ENCODE results near the gene TASL. TPM values are rescaled to one million over a fixed set of nuclear protein-coding genes. Genes with fewer than 3 reads are reported as not detected.
"Not testable (repeated sequence)": the region's sequence is repeated elsewhere in the genome, so short reads cannot be mapped to it uniquely, and the experiment has no call there.

The TASL gene
- total RNA-seq, 1 experiment from 2014 or later = not detected

DNA sequence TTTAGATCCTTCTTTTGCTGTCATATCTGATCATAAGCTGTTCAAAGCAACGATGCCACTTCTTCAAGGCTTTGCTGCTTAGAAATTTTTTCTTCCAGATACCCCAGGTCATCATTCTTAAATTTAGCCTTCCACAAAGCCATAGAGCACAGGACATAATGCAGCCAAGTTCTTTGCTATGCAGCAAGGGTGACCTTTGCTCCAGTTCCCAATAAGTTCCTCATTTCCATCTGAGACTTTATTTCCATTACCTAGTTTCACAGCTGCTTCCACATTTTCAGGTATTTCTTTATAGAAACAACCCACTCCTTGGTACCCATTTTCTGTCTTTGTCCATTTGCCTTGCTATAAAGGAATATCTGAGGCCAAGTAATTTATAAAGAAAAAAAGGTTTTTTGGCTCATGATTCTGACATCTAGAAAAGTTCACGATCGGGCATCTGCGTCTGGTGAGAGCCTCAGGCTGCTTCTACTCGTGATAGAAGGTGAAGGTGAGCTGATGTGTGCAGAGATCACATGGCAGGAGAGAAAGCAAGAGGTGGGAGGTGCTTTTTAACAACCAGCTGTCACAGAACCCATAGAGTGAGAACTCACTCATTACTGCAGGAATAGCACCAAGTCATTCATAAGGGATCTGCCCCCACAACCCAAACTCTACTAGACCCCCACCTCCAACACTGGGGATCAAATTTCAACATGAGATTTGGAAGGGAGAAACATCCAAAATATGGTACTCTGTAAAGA, 11.8 kb upstream of the TASL start:
- Histone ChIP-seq H3K9me3 (no peaks in the 10 kb centered on the region), H3K27me3 (no peaks in the 10 kb centered on the region), H3K36me3 (no peaks in the 10 kb centered on the region), H3K4me3 (no peak overlapping the region)
- DNase-seq = no peak

DNA sequence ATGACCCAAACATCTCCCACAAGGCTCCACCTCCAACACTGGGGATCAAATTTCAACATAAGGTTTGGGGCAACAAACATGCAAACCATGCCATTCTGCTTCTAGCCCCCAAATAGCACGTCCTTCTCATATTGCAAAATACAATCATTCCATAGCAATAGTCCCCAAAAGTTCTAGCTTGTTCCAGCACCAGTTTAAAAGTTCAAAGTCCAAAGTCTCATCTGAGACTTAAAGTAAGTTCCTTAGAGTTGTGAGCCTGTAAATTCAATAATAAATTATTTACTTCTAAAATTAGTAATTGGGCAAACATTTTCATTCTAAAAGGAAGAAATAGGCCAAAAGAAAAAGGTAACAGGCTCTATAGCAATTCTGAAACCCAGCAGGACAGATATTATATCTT, 8.9 kb upstream of the TASL start:
- Histone ChIP-seq H3K27me3 (no peaks in the 10 kb centered on the region), H3K9me3 (no peaks in the 10 kb centered on the region), H3K36me3 (no peaks in the 10 kb centered on the region), H3K4me3 (no peak overlapping the region)
- no peak for DNase-seq

DNA sequence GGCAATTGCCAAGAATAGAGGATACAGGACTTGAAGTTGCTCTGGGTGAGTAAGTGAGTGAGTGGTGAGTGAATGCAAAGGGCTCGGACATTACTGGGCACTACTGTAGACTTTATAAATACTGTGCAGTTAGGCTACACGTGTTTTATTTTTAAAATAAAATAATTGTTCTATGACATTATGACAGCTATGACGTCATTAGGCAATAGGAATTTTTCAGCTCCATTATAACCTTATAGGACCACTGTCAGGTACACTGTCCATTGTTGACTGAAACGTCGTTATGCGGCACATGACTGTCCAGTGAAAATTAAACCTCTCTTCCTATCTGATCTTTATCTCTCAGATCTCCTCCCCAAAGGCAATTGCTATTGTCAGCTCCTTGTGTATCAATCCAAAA, 5.1 kb upstream of the TASL start:
- Histone ChIP-seq H3K9me3 (no peaks in the 10 kb centered on the region), H3K4me3 (no peak overlapping the region), H3K36me3 (no peaks in the 10 kb centered on the region), H3K27me3 (no peaks in the 10 kb centered on the region)
- no peak for DNase-seq

DNA sequence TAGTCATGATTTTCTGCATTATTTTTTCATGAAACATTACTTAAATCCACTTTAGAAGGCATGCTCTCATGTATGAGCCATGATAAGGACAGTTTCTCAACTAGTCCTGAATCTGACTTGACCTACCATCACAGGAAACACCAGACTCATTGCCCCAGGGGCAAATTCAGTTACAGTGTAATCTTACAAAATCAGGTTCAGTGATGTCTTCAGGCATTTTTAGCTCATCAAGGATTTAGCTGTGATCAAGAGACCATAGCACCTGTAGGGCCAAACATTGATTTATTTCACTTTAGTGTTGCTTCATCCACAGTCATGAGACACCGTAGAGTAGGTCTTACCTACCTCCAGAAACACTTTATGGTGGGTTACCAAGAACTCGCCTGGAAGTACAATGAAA, 3.1 kb upstream of the TASL start:
- DNase-seq = no peak
- H3K36me3 ChIP-seq = no peaks in the 10 kb centered on the region
- H3K4me3 ChIP-seq = no peak overlapping the region
- no peaks in the 10 kb centered on the region for H3K27me3 ChIP-seq
- H3K9me3 ChIP-seq = no peaks in the 10 kb centered on the region

DNA sequence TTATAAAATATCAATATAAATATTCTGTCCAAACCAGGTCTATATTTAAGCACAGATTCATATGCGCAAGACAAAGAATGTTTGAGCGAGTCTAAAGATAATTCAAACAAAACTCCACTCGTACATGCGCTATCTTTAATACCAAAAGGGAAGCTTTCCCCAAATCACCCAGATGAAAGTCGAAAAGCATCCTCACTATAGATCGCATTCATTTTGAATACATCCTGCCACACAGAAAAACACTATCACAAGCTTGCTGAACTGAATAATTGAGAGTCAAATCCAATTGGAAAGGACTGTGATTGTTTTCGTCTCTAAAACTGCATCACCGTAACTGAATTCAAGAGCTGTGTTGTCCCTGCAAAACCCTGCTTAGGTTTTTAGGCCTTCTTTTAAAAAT, 685 bp downstream of the TASL start:
- H3K36me3 ChIP-seq = no peaks in the 10 kb centered on the region
- H3K9me3 ChIP-seq = no peaks in the 10 kb centered on the region
- no peak for DNase-seq
- H3K27me3 ChIP-seq = no peaks in the 10 kb centered on the region
- no peak overlapping the region for H3K4me3 ChIP-seq

DNA sequence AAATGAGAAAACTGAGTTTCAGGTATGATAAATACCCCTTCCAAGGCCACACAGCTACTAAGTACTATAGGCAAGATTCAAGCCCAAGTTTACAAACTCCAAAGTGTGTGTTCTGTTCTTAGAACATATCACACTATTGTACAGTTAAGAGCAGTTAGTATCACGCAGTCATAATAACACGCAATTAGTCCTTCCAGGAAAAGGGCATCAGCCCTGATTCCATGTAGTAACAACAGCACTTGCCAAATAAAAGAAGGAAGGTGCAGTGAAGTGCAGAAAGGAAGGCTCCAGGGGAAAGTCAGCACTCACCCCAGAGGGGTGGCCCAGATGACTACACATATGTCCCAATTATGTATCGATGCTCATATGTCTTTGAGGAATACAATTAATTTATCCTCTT, 4.4 kb downstream of the TASL start:
- DNase-seq = no peak
- H3K36me3 ChIP-seq = no peaks in the 10 kb centered on the region
- no peaks in the 10 kb centered on the region for H3K27me3 ChIP-seq
- H3K9me3 ChIP-seq = no peaks in the 10 kb centered on the region
- no peak overlapping the region for H3K4me3 ChIP-seq

DNA sequence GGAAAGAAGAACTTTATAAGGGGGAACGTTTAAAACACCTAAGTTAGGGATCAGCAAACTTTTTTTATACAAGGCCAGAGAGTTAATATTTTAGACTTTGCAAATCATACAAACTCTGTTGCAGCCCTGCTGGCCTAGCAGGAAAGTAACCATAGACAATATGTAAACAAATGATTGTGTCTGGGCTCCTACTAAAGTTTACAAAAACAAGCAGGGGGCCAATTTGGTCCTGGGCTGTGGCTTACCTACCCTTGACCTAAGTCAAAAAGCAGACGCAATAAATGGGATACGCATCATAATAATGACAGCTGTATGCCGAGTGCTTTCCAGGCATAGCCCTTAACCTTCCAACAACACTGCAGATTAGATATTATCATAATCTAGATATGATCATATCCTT, 4.9 kb downstream of the TASL start:
- no peaks in the 10 kb centered on the region for H3K9me3 ChIP-seq
- H3K4me3 ChIP-seq = no peak overlapping the region
- no peak for DNase-seq
- no peaks in the 10 kb centered on the region for H3K36me3 ChIP-seq
- no peaks in the 10 kb centered on the region for H3K27me3 ChIP-seq

DNA sequence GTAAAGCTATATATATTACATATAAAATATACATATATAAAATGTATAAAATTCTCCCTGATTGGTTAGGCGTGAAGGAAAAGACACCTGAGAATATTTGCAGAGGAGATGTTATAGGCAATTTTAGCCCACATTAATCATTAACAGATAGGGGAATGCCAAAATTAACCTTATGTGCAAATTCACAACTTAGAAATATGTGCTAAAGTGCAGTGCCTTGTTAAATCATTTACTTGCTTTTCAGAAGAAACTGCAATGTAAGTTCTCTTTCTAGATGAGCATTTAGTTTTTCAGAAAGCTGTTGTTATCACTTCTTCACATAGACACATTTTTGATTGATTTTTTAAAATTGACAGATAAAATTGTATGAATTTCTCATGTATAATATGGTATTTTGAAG, 5.6 kb downstream of the TASL start:
- DNase-seq = no peak
- H3K36me3 ChIP-seq = no peaks in the 10 kb centered on the region
- H3K27me3 ChIP-seq = no peaks in the 10 kb centered on the region
- H3K4me3 ChIP-seq = no peak overlapping the region
- H3K9me3 ChIP-seq = no peaks in the 10 kb centered on the region

DNA sequence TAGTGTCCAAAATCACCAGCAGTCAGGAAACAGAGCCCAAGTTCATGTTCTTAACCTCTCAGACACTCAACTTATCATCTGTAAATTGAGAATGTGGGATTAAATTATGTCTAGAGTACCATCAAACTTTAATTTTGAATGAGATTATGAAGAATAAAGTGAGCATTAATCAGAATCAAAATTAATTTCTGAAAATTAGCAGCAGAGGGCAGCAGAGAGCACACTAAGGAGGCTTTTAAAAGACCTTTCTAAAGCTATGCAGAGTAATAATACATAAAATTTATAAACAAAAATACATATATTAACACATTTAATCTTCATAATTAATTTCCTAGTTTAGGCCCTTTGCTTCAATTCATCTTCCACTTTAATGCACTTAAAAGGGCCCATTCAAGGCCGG, 7.1 kb downstream of the TASL start:
- DNase-seq = no peak
- Histone ChIP-seq H3K9me3 (no peaks in the 10 kb centered on the region), H3K4me3 (no peak overlapping the region), H3K27me3 (no peaks in the 10 kb centered on the region), H3K36me3 (no peaks in the 10 kb centered on the region)

DNA sequence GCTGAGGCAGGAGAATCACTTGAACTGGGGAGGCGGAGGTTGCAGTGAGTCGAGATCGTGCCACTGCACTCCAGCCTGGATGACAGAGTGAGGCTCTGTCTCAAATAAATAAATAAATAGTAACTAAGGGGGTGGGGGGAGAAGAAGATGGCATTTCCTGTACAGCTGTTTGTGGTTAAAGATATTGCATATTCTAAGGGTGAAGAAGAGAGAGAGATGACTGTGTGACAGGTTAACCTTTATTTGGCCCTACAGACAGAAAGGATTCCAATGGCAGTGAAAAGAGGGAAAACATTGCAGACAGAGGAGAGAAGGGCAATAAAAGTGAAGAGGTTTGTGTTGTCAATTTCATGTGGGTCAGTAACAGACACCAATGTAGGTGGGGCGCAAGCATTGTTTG, 9.4 kb downstream of the TASL start:
- H3K9me3 ChIP-seq = no peaks in the 10 kb centered on the region
- DNase-seq = peak; percentile 3

DNA sequence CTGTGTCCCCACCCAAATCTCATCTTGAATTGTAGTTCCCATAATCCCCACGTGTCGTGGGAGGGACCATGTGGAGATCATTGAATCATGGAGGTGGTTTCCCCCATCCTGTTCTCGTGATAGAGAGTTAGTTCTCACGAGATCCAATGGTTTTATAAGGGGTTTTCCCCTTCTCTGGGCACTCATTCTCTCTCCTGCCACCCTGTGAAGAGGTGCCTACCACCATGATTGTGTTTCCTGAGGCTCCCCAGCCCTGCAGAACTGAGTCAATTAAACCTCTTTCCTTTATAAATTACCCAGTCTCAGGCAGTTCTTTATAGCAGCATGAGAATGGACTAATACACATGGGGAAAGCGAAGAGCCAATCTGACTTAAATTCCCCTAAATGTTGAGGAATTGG, 14.5 kb downstream of the TASL start:
- DNase-seq, H3K4me3 ChIP-seq, H3K9me3 ChIP-seq, H3K27me3 ChIP-seq, H3K36me3 ChIP-seq: not testable (repeated sequence)

More for the DNA sequence above, 9.4 kb downstream of the TASL start:
- Histone ChIP-seq H3K27me3 (no peaks in the 10 kb centered on the region), H3K4me3 (no peak overlapping the region), H3K36me3 (no peaks in the 10 kb centered on the region)

DNA sequence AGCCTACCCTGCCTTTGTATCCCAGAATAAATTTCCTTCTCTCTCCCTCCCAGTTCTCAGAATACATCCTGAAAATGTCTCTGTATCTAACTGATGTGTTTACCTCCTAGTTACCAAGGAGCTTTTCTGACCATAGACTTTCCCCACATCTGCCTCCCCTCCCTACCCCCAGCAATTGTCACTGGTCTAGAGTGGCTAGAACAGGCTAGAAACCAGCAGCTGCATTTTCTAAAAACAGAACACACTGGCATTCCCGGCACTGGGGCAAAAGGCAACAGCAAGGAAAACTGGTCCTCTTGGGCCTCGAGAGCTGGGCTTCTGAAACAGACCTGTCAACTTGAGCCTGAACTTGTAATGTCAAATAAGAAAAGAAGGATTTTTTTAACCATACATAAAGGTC, 16.4 kb downstream of the TASL start:
- DNase-seq = no peak
- no peak overlapping the region for H3K4me3 ChIP-seq

DNA sequence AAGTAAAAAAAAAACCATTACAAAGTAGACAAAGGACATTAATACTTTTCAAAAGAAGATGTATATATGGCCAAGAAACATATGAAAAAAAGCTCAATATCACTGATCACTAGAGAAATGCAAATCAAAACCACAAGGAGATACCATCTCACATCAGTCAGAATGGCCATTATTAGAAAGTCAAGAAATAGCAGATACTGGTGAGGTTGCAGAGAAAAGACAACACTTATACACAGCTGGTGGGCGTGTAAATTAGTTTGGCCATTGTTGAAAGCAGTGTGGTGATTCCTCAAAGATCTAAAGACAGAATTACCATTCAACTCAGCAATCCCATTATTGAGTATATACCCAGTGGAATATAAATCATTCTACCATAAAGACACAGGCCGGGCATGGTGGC, 39.3 kb downstream of the TASL start:
- no peaks in the 10 kb centered on the region for H3K36me3 ChIP-seq
- H3K27me3 ChIP-seq = no peaks in the 10 kb centered on the region
- no peaks in the 10 kb centered on the region for H3K9me3 ChIP-seq
- H3K4me3 ChIP-seq = no peak overlapping the region
- DNase-seq = no peak

More for the DNA sequence above, 16.4 kb downstream of the TASL start:
- Histone ChIP-seq H3K9me3 (no peaks in the 10 kb centered on the region), H3K36me3 (no peaks in the 10 kb centered on the region), H3K27me3 (no peaks in the 10 kb centered on the region)

DNA sequence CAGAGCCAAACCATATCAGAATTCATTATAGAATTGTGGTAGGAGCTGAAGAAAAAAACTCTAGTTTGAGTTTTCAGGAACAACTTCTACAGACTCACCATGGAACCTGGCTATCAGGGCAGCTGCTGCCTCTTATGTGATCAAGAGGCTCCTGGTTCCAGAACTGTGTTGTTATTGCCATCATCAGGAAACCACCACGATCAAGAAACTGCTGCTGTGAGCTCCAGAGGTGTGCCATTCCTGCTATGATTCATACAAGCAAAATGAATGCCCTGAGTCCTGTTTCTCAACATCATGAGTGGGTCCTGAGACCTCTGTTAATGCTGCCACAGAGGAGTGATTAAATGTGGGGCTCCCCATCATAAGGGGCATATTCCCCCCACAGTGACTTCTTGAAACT, 43.7 kb downstream of the TASL start:
- DNase-seq = no peak
- Histone ChIP-seq H3K36me3 (no peaks in the 10 kb centered on the region), H3K27me3 (no peaks in the 10 kb centered on the region), H3K4me3 (no peak overlapping the region), H3K9me3 (no peaks in the 10 kb centered on the region)

DNA sequence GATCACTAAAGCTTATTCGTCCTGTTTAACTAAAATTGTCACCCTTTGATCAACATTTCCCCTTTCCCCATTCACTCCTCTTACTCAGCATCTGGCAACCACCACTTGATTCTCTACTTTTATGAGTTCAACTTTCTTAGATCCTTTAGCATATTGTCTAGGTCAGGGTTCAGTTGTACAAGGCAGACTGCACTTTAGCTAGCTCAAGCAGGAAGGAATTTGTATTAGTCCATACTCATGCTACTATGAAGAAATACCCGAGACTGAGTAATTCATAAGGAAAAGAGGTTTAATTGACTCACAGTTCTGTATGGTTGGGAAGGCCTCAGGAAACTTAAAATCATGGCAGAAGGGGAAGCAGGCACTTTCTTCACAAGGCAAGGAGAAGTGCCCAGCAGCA, 44.3 kb downstream of the TASL start:
- Histone ChIP-seq H3K9me3 (no peaks in the 10 kb centered on the region), H3K4me3 (no peak overlapping the region), H3K36me3 (no peaks in the 10 kb centered on the region), H3K27me3 (no peaks in the 10 kb centered on the region)
- DNase-seq = no peak

DNA sequence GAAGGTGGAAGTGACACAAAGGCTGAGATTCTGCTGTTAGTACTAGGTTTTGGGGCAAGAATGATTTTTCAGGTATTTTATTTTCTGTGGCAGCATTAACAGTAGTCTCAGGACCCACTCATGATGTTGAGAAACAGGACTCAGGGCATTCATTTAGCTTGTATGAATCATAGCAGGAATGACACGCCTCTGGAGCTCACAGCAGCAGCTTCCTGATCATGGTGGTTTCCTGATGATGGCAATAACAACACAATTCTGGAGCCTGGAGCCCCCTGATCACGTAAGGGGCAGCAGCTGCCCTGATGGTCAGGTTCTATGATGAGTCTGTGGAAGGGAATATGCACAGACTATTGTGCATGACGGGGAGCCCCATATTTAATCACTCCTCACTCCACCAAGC, 47.0 kb downstream of the TASL start:
- H3K9me3 ChIP-seq = no peaks in the 10 kb centered on the region
- H3K4me3 ChIP-seq = no peak overlapping the region
- H3K36me3 ChIP-seq = no peaks in the 10 kb centered on the region
- DNase-seq = peak; percentile 0
- H3K27me3 ChIP-seq = no peaks in the 10 kb centered on the region

DNA sequence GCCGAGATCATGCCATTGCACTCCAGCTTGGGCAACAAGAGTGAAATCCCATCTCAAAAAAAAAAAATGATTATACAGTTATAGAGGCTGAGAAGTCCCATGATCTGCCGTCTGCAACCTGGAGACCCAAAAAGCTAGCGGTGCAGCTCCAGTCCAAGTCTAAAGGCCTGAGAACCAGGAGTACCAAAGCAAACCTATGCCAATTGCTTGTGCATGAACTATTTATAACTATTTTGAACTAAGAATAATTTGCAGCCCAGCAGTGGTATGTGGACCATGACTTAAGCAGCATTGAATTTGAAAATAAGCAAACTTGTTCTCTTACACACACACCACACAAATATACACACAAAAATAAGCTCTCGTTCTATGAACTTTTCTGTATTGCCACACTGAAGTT, 51.8 kb downstream of the TASL start:
- no peaks in the 10 kb centered on the region for H3K36me3 ChIP-seq
- H3K9me3 ChIP-seq = no peaks in the 10 kb centered on the region
- H3K27me3 ChIP-seq = no peaks in the 10 kb centered on the region
- no peak overlapping the region for H3K4me3 ChIP-seq
- DNase-seq = no peak

DNA sequence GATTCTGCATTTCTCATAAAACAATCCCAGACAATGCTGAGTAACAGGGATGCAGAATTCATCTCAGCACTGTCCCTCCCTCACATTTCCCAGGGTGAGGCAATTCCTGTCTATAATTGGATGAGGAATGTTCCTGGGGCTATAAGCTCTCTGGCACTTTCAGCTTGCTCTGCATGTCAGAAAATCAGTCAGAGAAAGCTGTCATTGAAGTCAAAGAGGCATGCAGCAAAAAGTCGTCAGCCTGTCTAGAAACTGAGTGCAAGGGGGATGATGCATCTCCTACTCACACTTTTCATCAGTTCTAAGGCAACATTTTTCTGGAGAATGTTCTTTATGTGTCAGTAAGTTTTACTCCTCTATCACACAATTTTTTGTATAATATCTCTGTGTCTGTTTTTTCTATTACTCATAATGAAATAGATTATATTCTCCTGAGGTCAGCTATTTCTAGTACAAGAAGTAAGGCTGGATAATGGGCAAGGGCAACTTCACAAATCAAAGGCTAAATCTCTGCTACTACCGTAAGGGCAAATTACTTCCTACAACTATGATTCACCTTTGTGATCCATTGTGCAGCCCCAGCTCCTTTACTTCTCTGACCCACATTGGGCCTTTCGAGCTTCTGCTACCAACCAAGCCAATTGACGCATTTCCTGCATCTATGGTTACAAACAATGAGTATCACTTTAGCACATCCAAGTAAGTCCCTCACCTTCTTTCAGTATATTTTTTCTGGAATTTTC, 56.0 kb downstream of the TASL start:
- DNase-seq = peak; percentile 37
- Histone ChIP-seq H3K4me3 (no peak overlapping the region), H3K36me3 (no peaks in the 10 kb centered on the region), H3K27me3 (no peaks in the 10 kb centered on the region), H3K9me3 (no peaks in the 10 kb centered on the region)
